H1 (cell line): ENCODE measurements around the gene NOTCH4. TPM values are rescaled to one million over a fixed set of nuclear protein-coding genes. Genes with fewer than 3 reads are reported as not detected.

Experiments
- CTCF ChIA-PET: fragments of 300-600 bp; sonication (Branson Sonifier 250); formaldehyde crosslinking; loops from one replicate; lab custom pipeline; 2021; ENCODE audit not compliant: partially characterized antibody; lab: Charles Lee
- POLR2A ChIA-PET: fragments of 300-600 bp; sonication (Branson Sonifier 250); formaldehyde crosslinking; loops from one replicate; lab custom pipeline; 2021; ENCODE audit warnings: inconsistent platforms; ENCODE audit not compliant: partially characterized antibody; lab: Charles Lee
- DNase-seq, 2 experiments: peaks; one replicate each; pipeline versions ENCODE4 v3.0.0 to v3.0.0-alpha.2; 2010 to 2022; ENCODE audit warnings: low spot score in 2 of 2, low read depth in 1 of 2, mixed read lengths in 1 of 2
- FAIRE-seq: peaks from 2 replicates; lab custom pipeline; 2011; peaks lifted over from hg19 to GRCh38; lab: Jason Lieb, UNC
- H2AFZ ChIP-seq: 2 replicates; pipeline ENCODE4 v1.8.1; 2012; ENCODE audit warnings: low read length, inconsistent platforms
- H2AK5ac ChIP-seq: 2 replicates; pipeline ENCODE4 v1.6.1; 2013; ENCODE audit warnings: low read depth, low read length
- H2BK120ac ChIP-seq: replicated peaks from 2 replicates; pipeline ENCODE3; 2013; ENCODE audit warnings: low read depth, low read length, inconsistent platforms
- H2BK12ac ChIP-seq: 2 replicates; pipeline ENCODE4 v1.6.1; 2013; ENCODE audit warnings: low read depth, low read length
- H2BK15ac ChIP-seq: 2 replicates; pipeline ENCODE4 v1.6.1; 2013; ENCODE audit warnings: low read length
- H2BK20ac ChIP-seq: 2 replicates; pipeline ENCODE4 v1.6.1; 2013; ENCODE audit warnings: low read length
- H2BK5ac ChIP-seq: 2 replicates; pipeline ENCODE4 v1.6.1; 2013; ENCODE audit warnings: low read depth, low read length
- H3K14ac ChIP-seq: 2 replicates; pipeline ENCODE4 v1.6.1; 2013; ENCODE audit warnings: inconsistent platforms; ENCODE audit not compliant: insufficient read length
- H3K18ac ChIP-seq: 2 replicates; pipeline ENCODE4 v1.6.1; 2013; ENCODE audit warnings: low read length; ENCODE audit errors: extremely low read depth
- H3K23ac ChIP-seq: 2 replicates; pipeline ENCODE4 v1.6.1; 2013; ENCODE audit warnings: inconsistent platforms; ENCODE audit not compliant: insufficient read length
- H3K23me2 ChIP-seq: 2 replicates; pipeline ENCODE4 v1.6.1; 2013; ENCODE audit warnings: low read depth, low read length
- H3K27ac ChIP-seq: 2 replicates; pipeline ENCODE4 v1.6.1; 2011; ENCODE audit warnings: low read depth, low read length, inconsistent platforms
- H3K27me3 ChIP-seq, 4 experiments: replicated peaks in 1 of 4; 1 replicate in 1 of 4; 2 replicates in 3 of 4; pipeline versions ENCODE4 v1.6.1 to v1.8.1; 2011 to 2013; ENCODE audit warnings: low read length in 3 of 4, mild to moderate bottlenecking in 3 of 4, inconsistent platforms in 2 of 4, mixed read lengths in 2 of 4, moderate library complexity in 1 of 4; ENCODE audit not compliant: control insufficient read depth in 3 of 4, insufficient read depth in 3 of 4; ENCODE audit errors: extremely low read depth in 1 of 4
- H3K36me3 ChIP-seq, 4 experiments: 2 replicates each; pipeline versions ENCODE4 v1.6.1 to v1.8.1; 2011 to 2013; ENCODE audit warnings: mild to moderate bottlenecking in 4 of 4, low read length in 3 of 4, moderate library complexity in 2 of 4, control low read depth in 1 of 4, inconsistent platforms in 1 of 4; ENCODE audit not compliant: insufficient read depth in 4 of 4, control insufficient read depth in 2 of 4
- H3K4ac ChIP-seq: replicated peaks from 2 replicates; pipeline ENCODE3; 2013; ENCODE audit warnings: low read length, low read depth, mixed read lengths, inconsistent platforms; ENCODE audit not compliant: insufficient read length
- H3K4me1 ChIP-seq, 4 experiments: replicated peaks in 1 of 4; 1 replicate in 1 of 4; 2 replicates in 3 of 4; pipeline versions ENCODE4 v1.6.1 to v1.8.1; 2011 to 2013; ENCODE audit warnings: low read length in 3 of 4, inconsistent platforms in 2 of 4, mixed read lengths in 1 of 4; ENCODE audit not compliant: insufficient read depth in 4 of 4, control insufficient read depth in 3 of 4
- H3K4me2 ChIP-seq, 2 experiments: 2 replicates each; pipeline versions ENCODE4 v1.6.1 to v1.8.1; 2011 to 2013; ENCODE audit warnings: low read depth in 2 of 2, low read length in 2 of 2, control low read depth in 1 of 2, inconsistent platforms in 1 of 2, mild to moderate bottlenecking in 1 of 2; ENCODE audit not compliant: insufficient read depth in 1 of 2
- H3K4me3 ChIP-seq, 4 experiments: fragments of 200-600, 300-600 bp in 1 of 4; sonication (generic), shearing (Covaris generic), sonication (Bioruptor Twin) in 1 of 4; 2 replicates each; pipeline versions ENCODE4 v1.5.1 to v1.8.1; 2011 to 2016; ENCODE audit warnings: low read length in 4 of 4, low read depth in 3 of 4, control low read depth in 2 of 4, inconsistent platforms in 2 of 4, mild to moderate bottlenecking in 2 of 4, mixed read lengths in 1 of 4, moderate library complexity in 1 of 4; ENCODE audit not compliant: insufficient read depth in 2 of 4; ENCODE audit errors: extremely low read depth in 1 of 4
- H3K56ac ChIP-seq: replicated peaks from 2 replicates; pipeline ENCODE3; 2013; ENCODE audit warnings: low read depth, mild to moderate bottlenecking, mixed read lengths, low read length, inconsistent platforms; ENCODE audit not compliant: insufficient read length
- H3K79me1 ChIP-seq: 2 replicates; pipeline ENCODE4 v1.6.1; 2013; ENCODE audit warnings: low read depth, low read length, control low read depth
- H3K79me2 ChIP-seq, 2 experiments: 2 replicates each; pipeline versions ENCODE4 v1.6.1 to v1.8.1; 2012 to 2013; ENCODE audit warnings: low read length in 2 of 2, mild to moderate bottlenecking in 2 of 2, inconsistent platforms in 1 of 2; ENCODE audit not compliant: insufficient read depth in 2 of 2, control insufficient read depth in 1 of 2
- H3K9ac ChIP-seq, 4 experiments: replicated peaks in 1 of 4; 1 replicate in 1 of 4; 2 replicates in 3 of 4; pipeline versions ENCODE4 v1.6.1 to v1.8.1; 2011 to 2013; ENCODE audit warnings: low read depth in 3 of 4, low read length in 3 of 4, control low read depth in 2 of 4, mild to moderate bottlenecking in 2 of 4, moderate library complexity in 2 of 4, inconsistent platforms in 1 of 4; ENCODE audit errors: extremely low read depth in 1 of 4
- H3K9me3 ChIP-seq, 2 experiments: 2 replicates each; pipeline versions ENCODE4 v1.6.1 to v1.8.1; 2012 to 2013; ENCODE audit warnings: mild to moderate bottlenecking in 2 of 2, moderate library complexity in 2 of 2, control low read depth in 1 of 2, inconsistent platforms in 1 of 2, low read depth in 1 of 2, low read length in 1 of 2, mixed read lengths in 1 of 2; ENCODE audit not compliant: insufficient read depth in 2 of 2
- H4K20me1 ChIP-seq, 2 experiments: replicated peaks in 1 of 2; 2 replicates each; pipeline versions ENCODE3 to v1.8.1; 2011 to 2013; ENCODE audit warnings: inconsistent platforms in 2 of 2, low read length in 2 of 2, mild to moderate bottlenecking in 1 of 2; ENCODE audit not compliant: insufficient read depth in 2 of 2, control insufficient read depth in 1 of 2
- H4K5ac ChIP-seq: 2 replicates; pipeline ENCODE4 v1.6.1; 2013; ENCODE audit warnings: low read length, low read depth, mixed read lengths, inconsistent platforms; ENCODE audit not compliant: insufficient read length
- H4K8ac ChIP-seq: 2 replicates; pipeline ENCODE4 v1.8.0; 2013; ENCODE audit warnings: mild to moderate bottlenecking, moderate library complexity, low read length, inconsistent platforms; ENCODE audit not compliant: insufficient read depth; ENCODE audit errors: extremely low read depth
- H4K91ac ChIP-seq: replicated peaks from 2 replicates; pipeline ENCODE3; 2013; ENCODE audit warnings: low read length, mixed read lengths, inconsistent platforms; ENCODE audit not compliant: insufficient read length
- BCL11A ChIP-seq, 2 experiments: IDR thresholded peaks; one replicate each; pipeline ENCODE4 v1.6.1; 2011; ENCODE audit warnings: low read depth in 2 of 2, low read length in 2 of 2, mild to moderate bottlenecking in 2 of 2
- CHD1 ChIP-seq: IDR thresholded peaks from 2 replicates; pipeline ENCODE4 v1.6.1; 2012; ENCODE audit warnings: low read depth, low read length, improper control_type of control experiment
- CHD2 ChIP-seq: IDR thresholded peaks from 2 replicates; pipeline ENCODE4 v1.6.1; 2012; ENCODE audit warnings: low read length, improper control_type of control experiment
- EGR1 ChIP-seq: IDR thresholded peaks from 2 replicates; pipeline ENCODE4 v1.6.1; 2011; ENCODE audit warnings: low read depth, low read length, borderline replicate concordance
- KDM4A ChIP-seq: IDR thresholded peaks from one replicate; pipeline ENCODE4 v1.7.1; 2012; ENCODE audit warnings: low read depth, mild to moderate bottlenecking, moderate library complexity, low read length, inconsistent platforms; ENCODE audit not compliant: severe bottlenecking
- MAFK ChIP-seq: IDR thresholded peaks from 2 replicates; pipeline ENCODE4 v1.6.1; 2012; ENCODE audit warnings: low read depth, mild to moderate bottlenecking, improper control_type of control experiment, low read length
- NANOG ChIP-seq: IDR thresholded peaks from 2 replicates; pipeline ENCODE4 v1.6.1; 2011; ENCODE audit warnings: low read length, low read depth, mild to moderate bottlenecking, inconsistent platforms; ENCODE audit not compliant: insufficient read depth, poor library complexity, severe bottlenecking
- NRF1 ChIP-seq: IDR thresholded peaks from 2 replicates; pipeline ENCODE4 v1.6.1; 2011; ENCODE audit warnings: mild to moderate bottlenecking, low read depth, low read length, improper control_type of control experiment
- PHF8 ChIP-seq: fragments of 200-600 bp; sonication (generic); conservative IDR thresholded peaks from 2 replicates; pipeline ENCODE4 v1.7.1; 2012; ENCODE audit warnings: low read depth, mild to moderate bottlenecking, inconsistent platforms, low read length, moderate library complexity
- SIN3A ChIP-seq, 2 experiments: IDR thresholded peaks in 1 of 2; conservative IDR thresholded peaks in 1 of 2; 2 replicates each; pipeline ENCODE4 v1.6.1; 2011 to 2012; ENCODE audit warnings: low read length in 2 of 2, improper control_type of control experiment in 1 of 2, low read depth in 1 of 2, mild to moderate bottlenecking in 1 of 2
- SRF ChIP-seq: IDR thresholded peaks from 2 replicates; pipeline ENCODE4 v1.6.1; 2011; ENCODE audit warnings: mild to moderate bottlenecking, low read depth, low read length, moderate library complexity
- SUZ12 ChIP-seq: fragments of 200-600 bp; sonication (generic); IDR thresholded peaks from 2 replicates; pipeline ENCODE4 v1.6.1; 2012; ENCODE audit warnings: mild to moderate bottlenecking, inconsistent platforms, low read length, moderate library complexity, mixed read lengths
- WGBS, 2 experiments: shearing (Covaris generic) in 1 of 2; methylation state at CpG; one replicate each; pipeline versions ENCODE4 v1.1.6 to v1.1.7; 2013 to 2015; ENCODE audit warnings: low lambda C conversion rate in 2 of 2, mixed read lengths in 2 of 2, inconsistent platforms in 1 of 2, low coverage in 1 of 2, missing lambda C conversion rate in 1 of 2; ENCODE audit not compliant: insufficient replicate concordance in 2 of 2, insufficient coverage in 1 of 2, insufficient read length in 1 of 2; ENCODE audit errors: extremely low coverage in 1 of 2, missing lambda C conversion rate in 1 of 2; 5-methylcytosine and 5-hydroxymethylcytosine counted together
- polyA plus RNA-seq, 7 experiments: library from polyadenylated mRNA; depleted of rRNA in 3 of 7; stranded (reverse) in 5 of 7; unstranded in 2 of 7; fragments of >200 nt in 5 of 7; fragments of 200-250 nt in 2 of 7; gene quantifications; 1 replicate in 5 of 7; 2 replicates in 1 of 7; 4 replicates in 1 of 7; pipeline versions ENCODE4 v1.2.1 to v1.2.3, GENCODE V29; 2011 to 2013; ENCODE audit warnings: missing spikeins in 2 of 7, mixed read lengths in 2 of 7
- total RNA-seq: library from RNA; stranded (reverse); fragmentation: NEBNext Ultra II Directional; extraction: Animal tissue kit (Norgen Biotek cat#: 25700); gene quantifications from 2 replicates; pipeline ENCODE4 v1.2.1, GENCODE V29; 2021

NOTCH4 gene
- total and polyA plus RNA-seq, 2 of the 8 experiments (the other 6 are each of a cell fraction or from before 2014, with no cell fraction given) = 1.9 to 2.8 TPM

- TF ChIP-seq MAFK = no peak
- TF ChIP-seq SUZ12 = no peak
- TF ChIP-seq SIN3A (conservative IDR thresholded peaks at IDR 0.05 in 1 of 2, IDR thresholded peaks at IDR 0.05 in 1 of 2; ENCODE audit: low read depth in 1 of 2, low read length in 2 of 2) = no peak
- TF ChIP-seq NRF1 = no peak
- peak; percentile 37 for TF ChIP-seq KDM4A
- TF ChIP-seq CHD2 = no peak
- no peak for TF ChIP-seq SRF
- TF ChIP-seq EGR1 = no peak
- no peak for TF ChIP-seq CHD1
- no peak for TF ChIP-seq NANOG
- no peak for TF ChIP-seq BCL11A (IDR thresholded peaks at IDR 0.05; ENCODE audit: low read depth in 2 of 2, low read length in 2 of 2)
- peak; percentile 22; the same call in 1 of the 2 replicates for TF ChIP-seq PHF8
- TF ChIP-seq, all 59 proteins: peak for 2
- CTCF ChIA-PET = interaction anchor here (0.8 to 3.9 kb wide), 15 partner anchors 9 to 613 kb away, joined by 3 to 33 read pairs (median 4); partner anchors contain the start of gene BTNL2
These were observed 30.9 kb upstream of the NOTCH4 start for GRCh38 chr6:32254761-32255198.

More at GRCh38 chr6:32254761-32255198, 30.9 kb upstream of the NOTCH4 start:
- no CpG with 5 or more reads among the region's 12 CpGs for WGBS, 2 experiments
- H2BK5ac ChIP-seq = peak overlapping the region; percentile 99
- POLR2A ChIA-PET = interaction anchor here (1.0 to 1.6 kb wide), 5 partner anchors 8 to 714 kb away, joined by 3 to 4 read pairs (median 4); no protein-coding TSS in a partner anchor
- DNase-seq (peak in 1 of 2 experiments; percentile 66), FAIRE-seq (no peak)
- no peaks in the 10 kb centered on the region; the same call in 1 of the 2 replicates for H3K79me1 ChIP-seq
- H4K20me1 ChIP-seq = no peaks in the 10 kb centered on the region
- peak overlapping the region; percentile 27; the same call in 1 of the 2 replicates for H2BK12ac ChIP-seq
- peak overlapping the region; percentile 62 to 64 for H3K4me2 ChIP-seq
- H4K91ac ChIP-seq = peak overlapping the region; percentile 88
- peaks cover 7% of the 10 kb centered on the region; the same call in 1 of the 2 replicates for H3K23me2 ChIP-seq
- no peaks in the 10 kb centered on the region for H3K79me2 ChIP-seq
- no peaks in the 10 kb centered on the region for H3K27me3 ChIP-seq
- H3K9me3 ChIP-seq = peaks cover 1 to 2% of the 10 kb centered on the region in 2 experiments; a peak in 2 of 4 replicates
- peaks cover 2 to 5% (median 3%) of the 10 kb centered on the region in 4 experiments; a peak in 4 of 7 replicates for H3K4me1 ChIP-seq
- H3K23ac ChIP-seq = no peak overlapping the region
- 0 out of 2 replicates have a peak overlapping the region, but pooled peaks have one; percentile 61 for H2BK20ac ChIP-seq
- no peak overlapping the region for H3K14ac ChIP-seq
- no peak overlapping the region; the same call in 1 of the 2 replicates for H3K27ac ChIP-seq
- no peak overlapping the region for H4K5ac ChIP-seq
- H3K4ac ChIP-seq = no peak overlapping the region
- H2BK15ac ChIP-seq = no peak overlapping the region
- H2AK5ac ChIP-seq = no peak overlapping the region
- no peaks in the 10 kb centered on the region for H3K36me3 ChIP-seq
- peak overlapping the region; percentile 16; the same call in 1 of the 2 replicates for H2AFZ ChIP-seq
- H3K18ac ChIP-seq = peak overlapping the region; percentile 60; the same call in 1 of the 2 replicates
- peak overlapping the region; percentile 35 for H3K56ac ChIP-seq
- H2BK120ac ChIP-seq = no peak overlapping the region
- H4K8ac ChIP-seq = no peak overlapping the region; the same call in 1 of the 2 replicates
- peak overlapping the region in 3 of 4 experiments; percentile 42 to 56 (median 44); a peak in 4 of 7 replicates for H3K9ac ChIP-seq
- H3K4me3 ChIP-seq = peak overlapping the region; percentile 7 to 69 (median 38); a peak in 7 of 8 replicates
